ENCODE data around the gene SMPD2. TPM values are rescaled to one million over a fixed set of nuclear protein-coding genes. Genes with fewer than 3 reads are reported as not detected.

The SMPD2 gene, protein sequence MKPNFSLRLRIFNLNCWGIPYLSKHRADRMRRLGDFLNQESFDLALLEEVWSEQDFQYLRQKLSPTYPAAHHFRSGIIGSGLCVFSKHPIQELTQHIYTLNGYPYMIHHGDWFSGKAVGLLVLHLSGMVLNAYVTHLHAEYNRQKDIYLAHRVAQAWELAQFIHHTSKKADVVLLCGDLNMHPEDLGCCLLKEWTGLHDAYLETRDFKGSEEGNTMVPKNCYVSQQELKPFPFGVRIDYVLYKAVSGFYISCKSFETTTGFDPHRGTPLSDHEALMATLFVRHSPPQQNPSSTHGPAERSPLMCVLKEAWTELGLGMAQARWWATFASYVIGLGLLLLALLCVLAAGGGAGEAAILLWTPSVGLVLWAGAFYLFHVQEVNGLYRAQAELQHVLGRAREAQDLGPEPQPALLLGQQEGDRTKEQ
- polyA plus RNA-seq, result 10 to 100 TPM; 22.9 to 25.5 TPM

DNA sequence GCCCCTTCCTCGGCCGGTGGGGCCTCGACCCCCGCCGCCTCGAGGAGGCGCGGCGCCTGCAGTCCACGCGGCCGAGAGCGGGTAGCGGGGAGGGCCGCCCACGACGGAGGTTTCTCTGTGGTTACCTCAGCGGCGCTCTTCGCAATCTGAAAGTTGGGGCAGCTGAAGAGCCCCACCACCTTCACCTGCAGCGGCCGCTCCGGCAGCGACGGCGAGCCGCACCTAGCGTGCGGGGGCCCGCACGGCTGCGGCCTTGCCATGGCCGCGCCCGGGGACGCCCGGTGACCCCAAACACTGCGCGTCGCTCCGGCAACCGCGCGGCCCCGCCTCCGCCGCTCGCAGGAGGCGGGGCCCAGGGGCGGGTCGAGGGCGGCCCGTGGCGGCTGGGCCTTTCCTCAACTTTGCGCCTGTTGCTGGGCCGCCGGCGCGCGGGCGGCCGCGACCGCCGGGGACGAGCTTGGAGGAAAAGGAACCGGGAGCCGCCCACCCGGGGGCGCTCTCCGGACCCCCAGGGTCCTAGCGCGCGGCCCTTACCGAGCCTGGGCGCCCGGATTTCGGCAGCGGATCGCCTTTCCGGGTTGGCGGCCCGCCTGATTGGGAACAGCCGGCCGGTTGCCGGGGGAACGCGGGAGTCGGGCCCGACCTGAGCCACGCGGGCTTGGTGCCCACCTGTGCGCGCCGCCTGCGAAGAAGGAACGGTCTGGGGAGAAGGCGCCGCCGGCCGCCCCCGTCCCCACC lies at the start of gene SMPD2, which contains the start of gene PPIL6:
TSS of gene SMPD2 (plus strand) at position 394 of the 738 bp plus-strand sequence. CDS start 398 bp downstream, outside the sequence.
TSS of gene PPIL6 (minus strand) at position 298 of the 738 bp plus-strand sequence. CDS start at position 260, 38 bp downstream.
- WGBS, 2 donors, result 0 to 1% methylated on average over 85 to 102 of the region's 102 CpGs
- Histone ChIP-seq H3K4me1 (ENCODE audit: control insufficient read depth in 2 of 2, insufficient read depth in 2 of 2, low read length in 1 of 2) (peaks cover 7 to 23% of the 10 kb centered on the region in 2 donors), H3K9me3 (ENCODE audit: control insufficient read depth in 2 of 2, insufficient read depth in 1 of 2, low read depth in 1 of 2, low read length in 1 of 2) (no peaks in the 10 kb centered on the region), H3K27ac (ENCODE audit: low read depth in 2 of 2, low read length in 1 of 2) (peak within 1 kb of the TSS; percentile 77 to 91), H3K36me3 (ENCODE audit: control insufficient read depth in 2 of 2, insufficient read depth in 2 of 2, low read length in 1 of 2) (peaks cover 6 to 24% of the 10 kb centered on the region in 2 donors), H3K4me3 (ENCODE audit: low read depth in 1 of 2, low read length in 2 of 2) (peak within 1 kb of the TSS; percentile 66 to 84), H3K27me3 (ENCODE audit: control insufficient read depth in 1 of 2, insufficient read depth in 2 of 2, low read length in 2 of 2) (no peaks in the 10 kb centered on the region)

DNA sequence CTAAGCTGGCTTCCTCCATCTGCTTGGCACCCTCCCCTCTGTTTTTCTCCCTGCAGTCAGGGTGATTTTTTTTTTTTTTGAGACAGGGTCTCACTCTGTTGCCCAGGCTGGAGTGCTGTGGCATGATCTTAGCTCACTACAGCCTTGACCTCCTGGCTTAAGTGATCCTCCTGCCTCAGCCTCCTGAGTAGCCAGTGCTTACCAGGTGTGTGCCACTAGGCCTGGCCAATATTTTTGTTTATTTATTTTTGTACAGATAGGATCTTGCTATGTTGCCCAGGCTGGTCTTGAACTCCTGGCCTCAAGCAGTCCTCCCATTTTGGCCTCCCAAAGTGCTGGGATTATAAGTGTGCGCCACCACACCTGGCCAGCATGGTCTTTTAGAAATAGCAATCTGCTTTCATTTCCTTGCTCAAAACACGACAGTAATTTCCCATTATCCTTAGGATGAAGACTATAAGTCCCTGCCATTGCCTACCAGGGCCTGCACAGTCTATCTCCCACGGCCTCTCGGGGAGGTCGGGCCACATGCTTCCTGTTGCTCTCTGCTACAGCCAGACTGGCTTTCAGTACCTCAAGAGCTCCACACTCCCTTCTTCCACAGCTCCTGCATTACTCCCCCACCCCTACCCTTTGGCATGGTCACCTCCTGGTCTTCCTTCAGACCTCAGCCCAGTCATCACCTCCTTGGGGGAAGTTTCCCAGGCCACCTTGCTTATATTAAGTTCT lies 47.2 kb upstream of the SMPD2 start:
- WGBS, 2 donors, result 87 to 89% methylated on average over 5 of the region's 5 CpGs
- no peak overlapping the region for H3K27ac ChIP-seq (ENCODE audit: low read depth in 2 of 2, low read length in 1 of 2)
- no peaks in the 10 kb centered on the region for H3K4me1 ChIP-seq (ENCODE audit: control insufficient read depth in 2 of 2, insufficient read depth in 2 of 2, low read length in 1 of 2)
- H3K27me3 ChIP-seq (ENCODE audit: control insufficient read depth in 1 of 2, insufficient read depth in 2 of 2, low read length in 2 of 2), result no peaks in the 10 kb centered on the region
- no peaks in the 10 kb centered on the region for H3K36me3 ChIP-seq (ENCODE audit: control insufficient read depth in 2 of 2, insufficient read depth in 2 of 2, low read length in 1 of 2)
- H3K4me3 ChIP-seq (ENCODE audit: low read depth in 1 of 2, low read length in 2 of 2), result no peak overlapping the region
- H3K9me3 ChIP-seq (ENCODE audit: control insufficient read depth in 2 of 2, insufficient read depth in 1 of 2, low read depth in 1 of 2, low read length in 1 of 2), result no peaks in the 10 kb centered on the region

DNA sequence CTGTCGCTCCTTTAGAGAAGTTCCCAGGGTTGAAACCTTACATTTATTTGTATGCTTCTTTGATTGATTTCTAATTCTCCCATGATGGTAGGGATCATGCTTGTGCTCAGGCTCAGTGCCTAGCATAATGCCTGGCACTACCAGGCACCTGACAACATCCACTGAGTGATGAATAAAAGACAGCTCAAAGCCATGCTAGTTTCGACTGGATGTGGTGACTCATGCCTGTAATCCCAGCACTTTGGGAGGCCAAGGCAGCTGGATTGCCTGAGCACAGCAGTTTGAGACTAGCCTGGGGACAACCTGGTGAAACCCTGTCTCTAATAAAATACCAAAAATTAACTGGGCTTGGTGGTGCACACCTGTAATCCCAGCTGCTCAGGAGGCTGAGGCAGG lies 46.6 kb upstream of the SMPD2 start:
- H3K27me3 ChIP-seq (ENCODE audit: control insufficient read depth in 1 of 2, insufficient read depth in 2 of 2, low read length in 2 of 2), result no peaks in the 10 kb centered on the region
- H3K36me3 ChIP-seq (ENCODE audit: control insufficient read depth in 2 of 2, insufficient read depth in 2 of 2, low read length in 1 of 2), result no peaks in the 10 kb centered on the region
- H3K27ac ChIP-seq (ENCODE audit: low read depth in 2 of 2, low read length in 1 of 2), result no peak overlapping the region
- no peaks in the 10 kb centered on the region for H3K4me1 ChIP-seq (ENCODE audit: control insufficient read depth in 2 of 2, insufficient read depth in 2 of 2, low read length in 1 of 2)
- WGBS, 2 donors, result 51 to 55% methylated on average over 2 of the region's 2 CpGs
- no peaks in the 10 kb centered on the region for H3K9me3 ChIP-seq (ENCODE audit: control insufficient read depth in 2 of 2, insufficient read depth in 1 of 2, low read depth in 1 of 2, low read length in 1 of 2)
- H3K4me3 ChIP-seq (ENCODE audit: low read depth in 1 of 2, low read length in 2 of 2), result no peak overlapping the region

DNA sequence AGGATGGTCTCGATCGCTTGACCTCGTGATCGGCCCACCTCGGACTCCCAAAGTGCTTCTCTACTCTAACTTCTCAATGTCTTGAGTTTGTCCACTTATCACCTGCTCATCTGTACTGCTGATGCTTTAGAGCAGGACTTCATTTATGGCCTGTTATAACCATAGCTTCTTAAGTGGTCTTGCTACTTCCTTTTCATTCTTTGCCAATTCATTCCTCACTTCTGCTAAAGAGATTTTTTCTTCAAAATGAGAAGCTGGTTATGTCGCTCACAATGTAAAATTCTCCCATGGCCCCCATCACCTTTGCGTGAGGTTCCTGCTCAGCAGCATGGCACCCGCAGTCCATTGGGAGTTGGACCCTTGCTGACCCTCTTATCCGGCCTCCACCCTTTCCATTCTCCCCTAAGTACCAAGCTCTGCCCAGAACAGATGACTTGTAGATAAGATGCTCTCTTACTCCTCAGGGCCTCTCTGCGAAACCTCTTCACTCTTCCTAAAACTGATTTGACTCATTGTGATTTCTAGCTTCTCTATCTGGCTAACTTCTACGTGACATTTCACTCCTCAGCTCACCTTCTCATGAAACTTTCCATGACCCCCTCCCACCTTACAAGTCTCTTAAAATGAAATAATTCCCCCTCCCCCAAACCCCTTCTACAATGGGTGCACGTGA lies 44.3 kb upstream of the SMPD2 start:
- H3K36me3 ChIP-seq (ENCODE audit: control insufficient read depth in 2 of 2, insufficient read depth in 2 of 2, low read length in 1 of 2), result no peaks in the 10 kb centered on the region
- no peak overlapping the region for H3K4me3 ChIP-seq (ENCODE audit: low read depth in 1 of 2, low read length in 2 of 2)
- H3K4me1 ChIP-seq (ENCODE audit: control insufficient read depth in 2 of 2, insufficient read depth in 2 of 2, low read length in 1 of 2), result no peaks in the 10 kb centered on the region
- 90 to 94% methylated on average over 12 of the region's 12 CpGs for WGBS, 2 donors
- no peaks in the 10 kb centered on the region for H3K27me3 ChIP-seq (ENCODE audit: control insufficient read depth in 1 of 2, insufficient read depth in 2 of 2, low read length in 2 of 2)
- no peaks in the 10 kb centered on the region for H3K9me3 ChIP-seq (ENCODE audit: control insufficient read depth in 2 of 2, insufficient read depth in 1 of 2, low read depth in 1 of 2, low read length in 1 of 2)
- H3K27ac ChIP-seq (ENCODE audit: low read depth in 2 of 2, low read length in 1 of 2), result no peak overlapping the region

DNA sequence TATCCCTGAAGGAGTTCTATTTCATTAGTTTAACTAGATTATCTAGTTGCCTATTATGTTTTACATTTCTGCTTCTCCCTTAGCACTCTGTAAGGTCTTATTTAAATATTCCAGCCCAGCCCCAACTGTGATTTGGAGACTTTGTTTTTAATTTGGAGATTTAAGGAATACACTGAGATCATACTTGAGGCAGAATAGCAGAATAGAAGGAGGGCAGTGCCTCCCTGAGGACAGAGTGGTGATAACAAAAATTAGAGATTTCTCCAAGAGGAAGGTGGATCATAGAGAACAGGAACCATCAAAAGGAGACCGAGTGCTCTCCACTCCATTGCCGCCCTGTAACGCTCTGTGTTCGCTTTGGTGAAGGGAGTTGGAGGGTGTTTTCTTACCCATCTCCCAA lies 43.5 kb upstream of the SMPD2 start:
- 76 to 84% methylated on average over 4 of the region's 4 CpGs for WGBS, 2 donors
- Histone ChIP-seq H3K27ac (ENCODE audit: low read depth in 2 of 2, low read length in 1 of 2) (no peak overlapping the region), H3K4me3 (ENCODE audit: low read depth in 1 of 2, low read length in 2 of 2) (no peak overlapping the region)

DNA sequence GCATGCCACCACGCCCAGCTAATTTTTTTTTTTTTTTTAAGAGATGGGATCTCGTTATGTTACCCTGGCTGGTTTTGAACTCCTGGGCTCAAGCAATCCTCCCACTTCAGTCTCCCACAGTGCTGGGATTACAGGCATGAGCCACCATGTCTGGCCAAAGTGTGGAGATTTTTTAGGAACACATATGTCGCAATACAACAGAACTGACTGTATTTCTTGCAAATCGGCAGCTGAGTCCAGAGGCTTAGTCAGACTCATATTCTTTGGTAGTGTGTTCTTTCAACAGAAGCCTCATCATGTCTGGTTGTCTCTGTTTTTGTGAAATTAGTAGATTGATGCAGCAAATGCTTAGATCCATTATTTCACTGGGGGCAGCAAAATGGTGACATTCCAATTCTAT lies 34.3 kb upstream of the SMPD2 start:
- 77 to 82% methylated on average over 4 of the region's 4 CpGs for WGBS, 2 donors
- H3K27ac ChIP-seq (ENCODE audit: low read depth in 2 of 2, low read length in 1 of 2), result no peak overlapping the region

More for the DNA sequence above, 43.5 kb upstream of the SMPD2 start:
- H3K9me3 ChIP-seq (ENCODE audit: control insufficient read depth in 2 of 2, insufficient read depth in 1 of 2, low read depth in 1 of 2, low read length in 1 of 2), result no peaks in the 10 kb centered on the region
- H3K27me3 ChIP-seq (ENCODE audit: control insufficient read depth in 1 of 2, insufficient read depth in 2 of 2, low read length in 2 of 2), result no peaks in the 10 kb centered on the region
- H3K4me1 ChIP-seq (ENCODE audit: control insufficient read depth in 2 of 2, insufficient read depth in 2 of 2, low read length in 1 of 2), result no peaks in the 10 kb centered on the region
- no peaks in the 10 kb centered on the region for H3K36me3 ChIP-seq (ENCODE audit: control insufficient read depth in 2 of 2, insufficient read depth in 2 of 2, low read length in 1 of 2)

DNA sequence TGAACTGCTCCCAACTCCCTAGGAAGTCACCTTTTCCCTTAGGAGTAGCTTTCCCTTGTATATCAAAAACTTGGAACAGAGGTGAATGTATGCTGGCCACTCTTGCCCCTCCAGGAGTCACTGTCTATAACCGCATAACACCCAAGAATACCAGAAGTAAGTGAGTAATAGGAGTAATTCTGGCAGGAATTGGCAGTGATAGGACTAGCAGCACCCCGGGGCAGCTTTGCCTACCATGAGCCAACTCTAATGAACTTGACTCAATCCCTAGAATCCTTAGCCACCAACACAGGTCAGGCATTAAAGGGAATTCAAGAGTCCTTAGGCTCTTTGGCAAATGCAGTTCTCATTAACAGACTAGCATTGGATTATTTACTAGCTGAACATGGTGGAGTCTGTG lies 29.5 kb upstream of the SMPD2 start:
- no peaks in the 10 kb centered on the region for H3K36me3 ChIP-seq (ENCODE audit: control insufficient read depth in 2 of 2, insufficient read depth in 2 of 2, low read length in 1 of 2)
- H3K9me3 ChIP-seq (ENCODE audit: control insufficient read depth in 2 of 2, insufficient read depth in 1 of 2, low read depth in 1 of 2, low read length in 1 of 2), result peaks cover 0 to 2% of the 10 kb centered on the region in 2 donors
- no peak overlapping the region for H3K4me3 ChIP-seq (ENCODE audit: low read depth in 1 of 2, low read length in 2 of 2)
- H3K27me3 ChIP-seq (ENCODE audit: control insufficient read depth in 1 of 2, insufficient read depth in 2 of 2, low read length in 2 of 2), result no peaks in the 10 kb centered on the region
- H3K4me1 ChIP-seq (ENCODE audit: control insufficient read depth in 2 of 2, insufficient read depth in 2 of 2, low read length in 1 of 2), result no peaks in the 10 kb centered on the region
- no peak overlapping the region for H3K27ac ChIP-seq (ENCODE audit: low read depth in 2 of 2, low read length in 1 of 2)
- 55 to 79% methylated on average over 2 of the region's 2 CpGs for WGBS, 2 donors

More for the DNA sequence above, 34.3 kb upstream of the SMPD2 start:
- Histone ChIP-seq H3K9me3 (ENCODE audit: control insufficient read depth in 2 of 2, insufficient read depth in 1 of 2, low read depth in 1 of 2, low read length in 1 of 2) (peaks cover 0 to 2% of the 10 kb centered on the region in 2 donors), H3K27me3 (ENCODE audit: control insufficient read depth in 1 of 2, insufficient read depth in 2 of 2, low read length in 2 of 2) (no peaks in the 10 kb centered on the region), H3K4me1 (ENCODE audit: control insufficient read depth in 2 of 2, insufficient read depth in 2 of 2, low read length in 1 of 2) (no peaks in the 10 kb centered on the region), H3K36me3 (ENCODE audit: control insufficient read depth in 2 of 2, insufficient read depth in 2 of 2, low read length in 1 of 2) (no peaks in the 10 kb centered on the region), H3K4me3 (ENCODE audit: low read depth in 1 of 2, low read length in 2 of 2) (no peak overlapping the region)

DNA sequence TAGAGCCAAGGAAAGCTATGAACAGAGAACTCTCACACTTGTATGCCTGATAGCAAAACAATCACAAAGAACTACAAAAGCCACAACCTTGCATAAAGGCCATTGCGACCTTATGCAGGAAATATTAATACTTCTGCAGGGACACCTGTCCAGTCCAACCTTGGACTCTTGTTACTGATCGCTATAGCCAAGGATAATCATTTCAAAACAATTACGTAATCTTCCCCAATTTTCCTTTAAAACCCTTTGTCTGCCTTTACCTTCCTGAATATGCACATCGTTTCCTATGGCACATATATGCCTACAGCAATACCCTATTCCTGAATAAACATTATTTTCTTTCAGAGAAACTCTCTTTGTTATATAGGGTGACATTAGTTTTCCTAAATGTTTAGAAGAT lies 22.9 kb upstream of the SMPD2 start:
- Histone ChIP-seq H3K9me3 (ENCODE audit: control insufficient read depth in 2 of 2, insufficient read depth in 1 of 2, low read depth in 1 of 2, low read length in 1 of 2) (no peaks in the 10 kb centered on the region), H3K4me1 (ENCODE audit: control insufficient read depth in 2 of 2, insufficient read depth in 2 of 2, low read length in 1 of 2) (no peaks in the 10 kb centered on the region), H3K4me3 (ENCODE audit: low read depth in 1 of 2, low read length in 2 of 2) (no peak overlapping the region), H3K27me3 (ENCODE audit: control insufficient read depth in 1 of 2, insufficient read depth in 2 of 2, low read length in 2 of 2) (no peaks in the 10 kb centered on the region), H3K27ac (ENCODE audit: low read depth in 2 of 2, low read length in 1 of 2) (no peak overlapping the region), H3K36me3 (ENCODE audit: control insufficient read depth in 2 of 2, insufficient read depth in 2 of 2, low read length in 1 of 2) (no peaks in the 10 kb centered on the region)
- WGBS, 2 donors, result 94 to 95% methylated on average over 4 of the region's 4 CpGs

DNA sequence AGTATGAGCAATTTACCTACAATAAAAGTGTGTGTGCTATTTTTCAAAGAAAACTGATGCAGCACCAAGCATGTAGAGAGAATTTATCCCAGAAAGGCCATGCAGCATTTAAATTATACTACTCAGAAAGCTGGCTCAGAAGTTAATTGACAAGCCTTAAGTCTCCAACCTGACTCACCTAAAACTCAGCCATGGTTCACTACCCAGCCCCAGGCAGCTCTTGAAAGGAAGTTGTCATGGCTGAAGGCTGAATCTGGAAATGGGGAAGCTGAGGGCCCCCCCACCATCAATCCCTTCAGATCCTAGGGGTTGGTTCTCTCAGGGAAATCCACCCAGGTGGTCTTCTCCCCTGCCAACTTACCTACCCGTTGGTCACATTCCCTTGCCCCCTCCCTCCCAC lies 19.8 kb upstream of the SMPD2 start:
- Histone ChIP-seq H3K9me3 (ENCODE audit: control insufficient read depth in 2 of 2, insufficient read depth in 1 of 2, low read depth in 1 of 2, low read length in 1 of 2) (no peaks in the 10 kb centered on the region), H3K4me1 (ENCODE audit: control insufficient read depth in 2 of 2, insufficient read depth in 2 of 2, low read length in 1 of 2) (no peaks in the 10 kb centered on the region), H3K36me3 (ENCODE audit: control insufficient read depth in 2 of 2, insufficient read depth in 2 of 2, low read length in 1 of 2) (no peaks in the 10 kb centered on the region), H3K27me3 (ENCODE audit: control insufficient read depth in 1 of 2, insufficient read depth in 2 of 2, low read length in 2 of 2) (no peaks in the 10 kb centered on the region), H3K4me3 (ENCODE audit: low read depth in 1 of 2, low read length in 2 of 2) (no peak overlapping the region), H3K27ac (ENCODE audit: low read depth in 2 of 2, low read length in 1 of 2) (no peak overlapping the region)
- 33 to 56% methylated on average over 1 of the region's 1 CpG for WGBS, 2 donors

All from esophagus (tissue), 2 donors.